Mesenchymal stem cell (in vitro differentiated cells and primary cell): ENCODE results near the gene MARCHF7.
A peak's percentile ranks its signal among the peaks of the same experiment; 100 is the strongest.
"Not testable (repeated sequence)": the region's sequence is repeated elsewhere in the genome, so short reads cannot be mapped to it uniquely, and the experiment has no call there.

ENCODE experiments used
- DNase-seq: peaks from one replicate; pipeline ENCODE4 v3.0.0-alpha.2; 2013
- H2AFZ ChIP-seq: one replicate; pipeline ENCODE4 v1.6.1; 2013; ENCODE audit warnings: low read depth, mild to moderate bottlenecking, control low read depth, inconsistent platforms, low read length, moderate library complexity
- H2AK5ac ChIP-seq: 2 replicates; pipeline ENCODE4 v1.6.1; 2013; ENCODE audit warnings: low read length, moderate library complexity, mild to moderate bottlenecking, inconsistent platforms; ENCODE audit not compliant: severe bottlenecking
- H2BK120ac ChIP-seq: one replicate; pipeline ENCODE4 v1.6.1; 2013; ENCODE audit warnings: low read depth, mild to moderate bottlenecking, inconsistent platforms, low read length, moderate library complexity
- H2BK12ac ChIP-seq, 2 experiments: one replicate each; pipeline ENCODE4 v1.6.1; 2013; ENCODE audit warnings: inconsistent platforms in 2 of 2, low read length in 2 of 2, mild to moderate bottlenecking in 2 of 2, moderate library complexity in 2 of 2, control low read depth in 1 of 2
- H2BK15ac ChIP-seq: one replicate; pipeline ENCODE4 v1.6.1; 2013; ENCODE audit warnings: mild to moderate bottlenecking, low read depth, inconsistent platforms; ENCODE audit not compliant: poor library complexity, severe bottlenecking
- H2BK5ac ChIP-seq: 2 replicates; pipeline ENCODE4 v1.6.1; 2013; ENCODE audit warnings: low read depth, mild to moderate bottlenecking, low read length, control low read depth, inconsistent platforms; ENCODE audit not compliant: poor library complexity, severe bottlenecking
- H3K14ac ChIP-seq, 2 experiments: one replicate each; pipeline ENCODE4 v1.6.1; 2013; ENCODE audit warnings: inconsistent platforms in 2 of 2, low read length in 2 of 2, control low read depth in 1 of 2, mild to moderate bottlenecking in 1 of 2, moderate library complexity in 1 of 2
- H3K18ac ChIP-seq, 2 experiments: one replicate each; pipeline ENCODE4 v1.6.1; 2013; ENCODE audit warnings: inconsistent platforms in 2 of 2, low read length in 2 of 2, control low read depth in 1 of 2, low read depth in 1 of 2, mild to moderate bottlenecking in 1 of 2
- H3K23ac ChIP-seq, 2 experiments: one replicate each; pipeline ENCODE4 v1.6.1; 2013; ENCODE audit warnings: inconsistent platforms in 2 of 2, low read length in 2 of 2, mild to moderate bottlenecking in 2 of 2, moderate library complexity in 2 of 2, control low read depth in 1 of 2
- H3K27ac ChIP-seq: 2 replicates; pipeline ENCODE4 v1.5.1; 2013; ENCODE audit warnings: mild to moderate bottlenecking, moderate library complexity, low read length, control low read depth, inconsistent platforms; ENCODE audit not compliant: poor library complexity, severe bottlenecking
- H3K27me3 ChIP-seq, 2 experiments: 2 replicates each; pipeline versions ENCODE4 v1.6.1 to v1.7.0; 2013; ENCODE audit warnings: low read length in 2 of 2, mild to moderate bottlenecking in 2 of 2, moderate library complexity in 2 of 2, control low read depth in 1 of 2, inconsistent platforms in 1 of 2; ENCODE audit not compliant: control insufficient read depth in 1 of 2, insufficient read depth in 1 of 2
- H3K36me3 ChIP-seq, 2 experiments: 2 replicates each; pipeline versions ENCODE4 v1.6.1 to v1.7.0; 2013; ENCODE audit warnings: low read length in 2 of 2, control low read depth in 1 of 2, inconsistent platforms in 1 of 2, low read depth in 1 of 2, mild to moderate bottlenecking in 1 of 2; ENCODE audit not compliant: insufficient read depth in 2 of 2, control insufficient read depth in 1 of 2
- H3K4ac ChIP-seq, 2 experiments: one replicate each; pipeline ENCODE4 v1.6.1; 2013; ENCODE audit warnings: inconsistent platforms in 2 of 2, low read length in 2 of 2, mild to moderate bottlenecking in 2 of 2, moderate library complexity in 2 of 2, control low read depth in 1 of 2, low read depth in 1 of 2
- H3K4me1 ChIP-seq: 2 replicates; pipeline ENCODE4 v1.6.1; 2013; ENCODE audit warnings: low read depth, low read length, control low read depth; ENCODE audit not compliant: control insufficient read depth, insufficient read depth
- H3K4me2 ChIP-seq: 2 replicates; pipeline ENCODE4 v1.6.1; 2013; ENCODE audit warnings: low read length, mild to moderate bottlenecking, inconsistent platforms; ENCODE audit not compliant: poor library complexity, severe bottlenecking
- H3K4me3 ChIP-seq, 2 experiments: 2 replicates each; pipeline versions ENCODE4 v1.5.1 to v1.7.0; 2013; ENCODE audit warnings: low read length in 2 of 2, mild to moderate bottlenecking in 2 of 2, control low read depth in 1 of 2, low read depth in 1 of 2; ENCODE audit not compliant: insufficient read depth in 1 of 2
- H3K79me1 ChIP-seq: replicated peaks from 2 replicates; pipeline ENCODE4 v1.6.1; 2013; ENCODE audit warnings: mild to moderate bottlenecking, control low read depth, low read length, inconsistent platforms; ENCODE audit not compliant: poor library complexity, severe bottlenecking
- H3K9ac ChIP-seq: 2 replicates; pipeline ENCODE4 v1.7.0; 2013; ENCODE audit warnings: mild to moderate bottlenecking, low read length, moderate library complexity
- H3K9me3 ChIP-seq: 2 replicates; pipeline ENCODE4 v1.7.0; 2013; ENCODE audit warnings: mild to moderate bottlenecking, low read length; ENCODE audit not compliant: control insufficient read depth
- H4K8ac ChIP-seq: one replicate; pipeline ENCODE4 v1.6.1; 2013; ENCODE audit warnings: inconsistent platforms, mild to moderate bottlenecking, low read length, moderate library complexity
- H4K91ac ChIP-seq: one replicate; pipeline ENCODE4 v1.6.1; 2013; ENCODE audit warnings: mild to moderate bottlenecking, low read length, inconsistent platforms
- WGBS: methylation state at CpG from one replicate; pipeline ENCODE4 v1.1.7; 2013; ENCODE audit warnings: mixed read lengths; 5-methylcytosine and 5-hydroxymethylcytosine counted together

MARCHF7 gene

GRCh38 chr2:159744363-159744762 is 32.1 kb downstream of the MARCHF7 start:
- Histone ChIP-seq H3K27me3 (no peaks in the 10 kb centered on the region), H2AFZ (no peak overlapping the region)
- WGBS = 70% methylated on average over 3 of the region's 3 CpGs

GRCh38 chr2:159745237-159745636 is 32.9 kb downstream of the MARCHF7 start:
- H2BK15ac ChIP-seq, H2BK120ac ChIP-seq, H2AK5ac ChIP-seq, H2BK5ac ChIP-seq, H3K4me3 ChIP-seq, H3K4me1 ChIP-seq, H3K79me1 ChIP-seq, H2BK12ac ChIP-seq, H3K9ac ChIP-seq, H2AFZ ChIP-seq, H3K14ac ChIP-seq, H3K9me3 ChIP-seq, DNase-seq, H3K4me2 ChIP-seq, H4K8ac ChIP-seq, H3K27me3 ChIP-seq, H3K27ac ChIP-seq, H3K23ac ChIP-seq, H3K4ac ChIP-seq, H4K91ac ChIP-seq, H3K18ac ChIP-seq: not testable (repeated sequence)
- 96% methylated on average over 10 of the region's 11 CpGs for whole genome bisulfite sequencing
- peaks cover 17 to 93% of the 10 kb centered on the region in 2 experiments for H3K36me3 ChIP-seq

More at GRCh38 chr2:159744363-159744762, 32.1 kb downstream of the MARCHF7 start:
- Histone ChIP-seq H3K14ac (no peak overlapping the region), H3K4me3 (no peak overlapping the region), H2BK120ac (no peak overlapping the region), H2BK5ac (no peak overlapping the region), H4K91ac (no peak overlapping the region), H3K18ac (no peak overlapping the region), H3K9me3 (no peaks in the 10 kb centered on the region), H3K4ac (no peak overlapping the region), H2AK5ac (no peak overlapping the region), H3K36me3 (peaks cover 13 to 95% of the 10 kb centered on the region in 2 experiments), H2BK15ac (no peak overlapping the region), H3K9ac (no peak overlapping the region), H3K4me2 (no peak overlapping the region), H3K27ac (peak overlapping the region; percentile 18), H2BK12ac (no peak overlapping the region), H3K79me1 (peaks cover 4% of the 10 kb centered on the region), H4K8ac (no peak overlapping the region), H3K4me1 (peaks cover 3% of the 10 kb centered on the region), H3K23ac (no peak overlapping the region)
- DNase-seq = no peak

- Histone ChIP-seq H3K9me3 (no peaks in the 10 kb centered on the region), H2AFZ (no peak overlapping the region), H3K4me3 (no peak overlapping the region), H2BK5ac (no peak overlapping the region), H2AK5ac (no peak overlapping the region), H2BK15ac (no peak overlapping the region), H4K91ac (no peak overlapping the region), H4K8ac (no peak overlapping the region), H3K36me3 (peaks cover 14 to 93% of the 10 kb centered on the region in 2 experiments), H3K27me3 (no peaks in the 10 kb centered on the region), H3K18ac (no peak overlapping the region), H3K79me1 (peaks cover 4% of the 10 kb centered on the region), H2BK12ac (no peak overlapping the region), H3K9ac (no peak overlapping the region), H3K23ac (no peak overlapping the region), H2BK120ac (no peak overlapping the region), H3K27ac (no peak overlapping the region), H3K4me1 (peaks cover 3% of the 10 kb centered on the region), H3K4ac (no peak overlapping the region), H3K4me2 (no peak overlapping the region), H3K14ac (no peak overlapping the region)
- no peak for DNase-seq
- 93% methylated on average over 9 of the region's 9 CpGs for WGBS
Observed at GRCh38 chr2:159748089-159748488, 35.8 kb downstream of the MARCHF7 start.

- Histone ChIP-seq H4K8ac (no peak overlapping the region), H3K79me1 (peaks cover 4% of the 10 kb centered on the region), H2BK5ac (no peak overlapping the region), H3K27me3 (no peaks in the 10 kb centered on the region), H3K4me2 (no peak overlapping the region), H3K18ac (no peak overlapping the region), H3K27ac (no peak overlapping the region), H3K14ac (no peak overlapping the region), H3K23ac (no peak overlapping the region), H3K9me3 (no peaks in the 10 kb centered on the region), H3K9ac (no peak overlapping the region), H2BK15ac (no peak overlapping the region), H3K4me3 (no peak overlapping the region), H3K4me1 (no peaks in the 10 kb centered on the region), H3K4ac (no peak overlapping the region), H2AK5ac (no peak overlapping the region), H2AFZ (no peak overlapping the region), H4K91ac (no peak overlapping the region), H3K36me3 (peaks cover 17 to 94% of the 10 kb centered on the region in 2 experiments), H2BK12ac (no peak overlapping the region), H2BK120ac (no peak overlapping the region)
- DNase-seq = no peak
- WGBS = 100% methylated on average over 1 of the region's 1 CpG
Observed at GRCh38 chr2:159750873-159751272, 38.6 kb downstream of the MARCHF7 start.
